Smooth muscle cell of the brain vasculature (primary cell): ENCODE results near the gene MCL1.
"Not testable (repeated sequence)": the region's sequence is repeated elsewhere in the genome, so short reads cannot be mapped to it uniquely, and the experiment has no call there.

Experiments used
- DNase-seq: peaks from one replicate; pipeline ENCODE4 v3.0.0-alpha.2; 2012; ENCODE audit warnings: low read depth, low spot score

The MCL1 gene

GRCh38 chr1:150602372-150602771 is 23.0 kb upstream of the MCL1 start:
- not testable (repeated sequence) for DNase-seq

DNA sequence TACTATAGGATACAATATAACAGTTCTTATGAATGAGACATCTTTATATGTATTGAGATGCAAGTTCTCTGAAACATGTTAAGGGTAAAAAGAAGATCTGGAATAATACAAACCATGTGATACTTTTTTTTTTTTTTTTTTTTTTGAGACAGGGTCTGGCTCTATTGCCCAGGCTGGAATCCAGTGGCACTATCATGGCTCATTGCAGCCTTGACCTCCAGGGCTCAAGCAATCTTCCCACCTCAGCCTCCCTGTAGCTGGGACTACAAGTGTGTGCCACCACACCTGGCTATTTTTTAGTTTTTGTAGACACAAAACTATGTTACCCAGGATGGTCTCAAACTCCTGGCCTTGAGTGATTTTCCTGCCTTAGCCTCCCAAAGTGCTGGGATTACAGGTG is 22.1 kb upstream of the MCL1 start:
- DNase-seq: no peak

DNA sequence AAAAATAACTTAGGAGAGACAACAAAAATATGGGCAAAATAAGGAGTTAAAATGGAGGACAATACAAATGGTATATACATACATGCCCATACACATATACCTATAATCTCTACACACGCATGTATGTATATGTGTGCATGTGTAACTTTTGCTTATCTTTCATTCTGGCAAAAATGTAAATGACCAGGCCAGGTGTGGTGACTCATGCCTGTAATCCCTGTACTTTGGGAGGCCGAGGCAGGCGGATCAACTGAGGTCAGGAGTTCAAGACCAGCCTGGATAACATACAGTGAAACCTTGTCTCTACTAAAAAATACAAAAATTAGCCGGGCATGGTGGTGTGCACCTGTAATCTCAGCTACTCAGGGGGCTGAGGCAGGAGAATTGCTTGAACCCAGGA is 18.9 kb upstream of the MCL1 start:
- DNase-seq: not testable (repeated sequence)

DNA sequence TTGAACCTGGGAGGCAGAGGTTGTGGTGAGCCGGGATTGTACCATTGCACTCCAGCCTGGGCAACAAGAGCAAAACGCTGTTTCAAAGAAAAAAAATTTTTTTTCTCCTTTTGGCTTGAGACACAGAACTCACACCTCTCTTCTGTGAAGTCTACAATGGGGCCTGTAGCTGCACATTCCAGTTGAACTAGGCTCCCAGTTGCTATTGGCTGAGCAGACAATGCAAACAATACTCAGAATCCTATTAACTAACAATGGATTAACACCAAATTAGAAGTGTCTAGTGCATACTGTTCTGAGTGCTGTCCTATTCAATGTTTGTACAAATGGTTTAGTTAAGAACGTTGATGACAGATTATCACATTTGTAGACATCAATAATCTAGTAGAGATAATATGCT is 17.6 kb upstream of the MCL1 start:
- DNase-seq: no peak

DNA sequence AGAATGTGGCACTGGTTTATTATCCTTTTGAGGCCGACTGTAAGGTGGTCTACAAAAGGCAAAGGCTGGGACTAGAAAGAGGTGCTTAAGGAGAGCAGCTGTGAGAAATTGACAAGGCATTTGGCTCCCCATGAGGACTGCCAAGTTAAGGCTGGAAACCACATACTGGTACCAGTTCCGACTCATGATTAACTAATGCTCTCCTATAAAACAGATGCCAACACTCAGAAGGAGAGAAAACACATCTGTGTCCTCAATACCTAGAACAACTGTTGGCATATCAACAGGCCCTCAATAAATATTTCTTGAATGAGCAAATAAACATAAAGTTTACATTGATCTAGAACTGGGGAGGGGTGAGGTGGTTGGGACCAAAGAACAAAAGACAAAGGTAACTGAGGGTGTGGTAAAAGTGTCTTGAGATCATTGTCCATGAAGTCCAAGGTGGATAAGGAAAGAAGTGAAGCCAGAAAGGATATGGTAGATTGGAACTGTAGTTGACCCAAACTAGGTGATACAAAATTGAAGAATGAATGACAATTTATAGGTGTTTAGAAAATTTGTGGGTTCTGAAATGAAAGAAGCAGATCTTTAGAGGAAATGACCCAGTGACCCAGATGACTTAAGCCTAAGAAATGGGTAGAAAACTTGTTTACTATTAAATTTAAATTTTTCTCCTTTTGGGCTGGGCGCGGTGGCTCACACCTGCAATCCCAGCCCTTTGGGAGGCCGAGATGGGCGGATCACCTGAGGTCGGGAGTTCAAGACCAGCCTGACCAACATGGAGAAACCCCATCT is 16.9 kb upstream of the MCL1 start:
- DNase-seq: no peak

DNA sequence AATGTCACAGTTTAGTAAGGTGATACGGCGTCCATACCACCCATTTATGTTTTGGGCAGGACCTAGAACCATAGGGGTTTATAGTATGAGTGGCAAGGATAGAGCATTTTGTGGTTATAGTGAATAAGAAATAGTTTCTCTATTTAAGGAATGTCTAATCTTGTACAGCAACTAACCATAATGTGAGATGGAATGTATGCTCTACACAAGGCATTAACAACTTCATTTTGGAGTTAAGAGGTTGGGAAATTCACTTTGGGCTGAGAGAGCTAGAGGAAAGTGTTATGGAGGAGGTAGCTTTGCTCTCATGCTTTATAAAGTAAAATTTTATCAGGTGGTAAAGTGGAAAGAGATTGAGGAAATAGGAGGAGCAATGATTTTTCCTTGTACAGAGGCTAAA is 3.0 kb upstream of the MCL1 start:
- no peak for DNase-seq

GRCh38 chr1:150581962-150582361 is 2.6 kb upstream of the MCL1 start:
- not testable (repeated sequence) for DNase-seq

- DNase-seq: not testable (repeated sequence)
These were observed 2.0 kb upstream of the MCL1 start for GRCh38 chr1:150581437-150581836.

GRCh38 chr1:150580966-150581365 is 1.6 kb upstream of the MCL1 start:
- DNase-seq: not testable (repeated sequence)

- no peak for DNase-seq
These were observed 684 bp upstream of the MCL1 start for GRCh38 chr1:150579945-150580642.

GRCh38 chr1:150578272-150579109 is 919 bp downstream of the MCL1 start:
- DNase-seq: peak; percentile 53

GRCh38 chr1:150577557-150578271 is 1.7 kb downstream of the MCL1 start:
- DNase-seq: no peak

DNA sequence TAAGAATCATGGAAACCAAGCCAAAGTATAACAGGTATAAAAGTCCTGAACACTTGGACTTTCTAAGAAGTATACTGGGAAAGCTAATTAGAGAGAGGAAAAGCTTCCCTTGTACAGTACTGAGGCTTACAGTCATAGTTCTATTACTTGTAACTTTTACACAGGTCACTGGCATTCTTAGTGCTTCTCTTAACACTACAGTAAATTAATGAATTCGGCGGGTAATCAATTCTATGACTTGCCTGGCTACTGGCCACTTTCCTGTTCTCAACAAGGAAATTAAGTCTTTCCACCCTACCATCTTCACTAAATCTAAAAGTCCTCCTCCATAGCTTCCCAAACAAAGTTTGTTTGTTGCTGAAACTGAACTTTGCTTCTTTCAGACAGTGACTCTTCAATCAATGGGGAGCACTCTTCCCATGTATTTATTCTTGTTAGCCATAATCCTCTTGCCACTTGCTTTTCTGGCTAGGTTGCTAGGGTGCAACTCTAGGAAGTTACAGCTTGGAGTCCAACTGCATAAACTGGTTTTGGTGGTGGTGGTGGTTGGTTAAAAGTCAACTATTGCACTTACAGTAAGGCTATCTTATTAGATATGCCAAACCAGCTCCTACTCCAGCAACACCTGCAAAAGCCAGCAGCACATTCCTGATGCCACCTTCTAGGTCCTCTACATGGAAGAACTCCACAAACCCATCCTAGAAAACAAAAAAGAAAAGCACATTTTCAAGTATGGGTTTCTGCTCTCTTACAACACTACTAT is 2.4 kb downstream of the MCL1 start:
- DNase-seq: no peak

GRCh38 chr1:150576367-150576711 is 3.1 kb downstream of the MCL1 start:
- DNase-seq: no peak

DNA sequence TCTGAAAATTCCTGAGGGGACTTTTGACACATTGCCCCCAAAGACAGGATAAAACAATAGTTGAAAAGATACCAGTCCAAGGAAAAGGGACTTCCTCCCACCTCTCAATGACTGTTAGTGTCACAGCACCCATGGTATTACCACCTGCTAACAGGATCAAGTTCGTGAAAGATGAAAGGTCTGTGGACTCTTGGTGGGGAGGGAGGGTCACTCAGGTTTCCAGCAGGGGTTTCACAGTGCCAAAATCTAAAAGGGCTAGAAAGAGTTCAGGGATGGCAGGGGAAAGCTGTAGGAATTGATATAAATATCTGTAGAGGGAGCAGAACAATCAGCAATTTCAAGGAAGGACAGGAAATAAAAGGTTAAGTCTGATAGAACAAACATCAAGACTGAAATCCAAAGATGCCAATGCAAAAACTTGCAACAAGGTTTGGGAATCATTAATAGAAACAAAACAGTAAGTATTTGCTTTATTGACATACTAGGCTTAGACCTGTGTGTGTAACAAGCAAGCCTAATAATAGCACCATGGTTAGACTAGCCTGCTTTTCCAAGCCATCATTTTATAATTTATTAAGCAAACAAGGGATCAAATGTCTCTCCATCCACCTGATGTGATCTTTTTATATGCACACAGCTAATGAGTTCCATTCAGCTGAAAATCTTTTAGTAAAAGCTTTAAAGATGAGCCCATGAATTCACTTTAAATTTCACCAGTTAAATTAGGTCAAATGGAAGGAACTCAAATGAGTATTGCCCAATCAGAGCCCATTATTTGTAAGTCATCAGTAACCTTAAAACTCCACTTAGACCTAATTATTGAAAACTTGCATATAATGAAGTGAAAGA is 3.7 kb downstream of the MCL1 start:
- DNase-seq: no peak

- no peak for DNase-seq
These were observed 4.3 kb downstream of the MCL1 start for GRCh38 chr1:150575072-150575489.

DNA sequence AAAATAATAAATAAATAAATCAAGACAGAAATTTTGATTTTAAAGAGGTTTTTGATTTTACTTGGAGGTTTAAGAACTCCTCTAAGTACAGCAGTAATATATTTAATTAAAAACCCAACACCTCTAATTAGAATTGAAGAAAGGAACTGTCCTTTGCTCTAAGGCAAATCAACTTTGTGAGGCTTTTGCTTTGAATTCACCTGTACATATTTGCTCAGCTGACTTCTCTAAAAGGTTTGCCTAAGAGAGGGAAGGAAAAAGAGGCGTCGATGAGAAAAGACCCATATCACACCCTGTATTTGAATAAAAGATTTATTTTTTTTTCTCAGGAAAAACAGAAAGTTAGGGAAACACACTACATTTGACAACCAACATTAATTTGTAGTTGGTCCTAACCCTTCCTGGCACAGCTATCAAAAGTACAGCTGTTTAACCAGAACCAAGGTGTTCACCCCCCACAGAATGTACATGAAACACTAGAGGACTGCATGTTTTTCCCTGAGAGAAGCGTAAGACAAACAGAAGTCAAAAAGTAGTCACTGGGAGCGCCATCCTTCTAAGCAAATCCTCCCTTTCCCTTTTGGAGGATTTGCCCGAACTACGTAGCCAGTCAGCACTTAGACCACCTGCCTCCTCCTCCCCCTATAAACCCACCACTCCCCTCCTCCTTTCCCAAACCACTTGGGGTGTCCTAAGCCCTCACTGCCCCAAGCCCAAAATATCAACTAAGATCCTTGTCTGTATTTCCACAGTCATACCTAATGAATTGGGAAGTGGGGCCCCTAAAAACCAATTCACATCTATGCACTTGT is 4.9 kb downstream of the MCL1 start:
- no peak for DNase-seq

DNA sequence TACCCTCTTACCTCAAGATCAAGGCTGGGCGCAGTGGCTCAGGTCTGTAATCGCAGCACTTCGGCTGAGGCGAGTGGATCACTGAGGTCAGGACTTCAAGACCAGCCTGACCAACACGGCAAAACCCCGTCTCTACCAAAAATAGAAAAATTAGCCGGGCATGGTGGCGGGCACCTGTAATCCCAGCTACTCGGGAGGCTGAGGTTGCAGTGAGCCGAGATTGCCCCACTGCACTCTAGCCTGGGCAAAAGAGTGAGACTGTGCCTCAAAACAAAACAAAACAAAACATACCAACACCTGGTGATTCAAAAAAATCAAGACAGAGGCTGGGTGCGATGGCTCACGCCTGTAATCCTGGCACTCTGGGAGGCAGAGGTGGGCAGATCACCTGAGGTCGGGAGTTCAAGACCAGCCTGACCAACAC is 5.8 kb downstream of the MCL1 start:
- DNase-seq: not testable (repeated sequence)
